H7 (cell line): ENCODE measurements around the gene HAUS1. TPM values are rescaled to one million over a fixed set of nuclear protein-coding genes. Genes with fewer than 3 reads are reported as not detected.
"Not testable (repeated sequence)": the region's sequence is repeated elsewhere in the genome, so short reads cannot be mapped to it uniquely, and the experiment has no call there.

Experiments
- DNase-seq: peaks from one replicate; pipeline ENCODE4 v3.0.0; 2012
- H3K27me3 ChIP-seq: 2 replicates; pipeline ENCODE4 v1.6.0; 2011; ENCODE audit warnings: mild to moderate bottlenecking, low read length; ENCODE audit not compliant: control insufficient read depth, insufficient read depth
- H3K36me3 ChIP-seq: replicated peaks from 2 replicates; pipeline ENCODE4 v1.5.1; 2011; ENCODE audit warnings: low read length; ENCODE audit not compliant: control insufficient read depth, insufficient read depth
- H3K4me3 ChIP-seq: 2 replicates; pipeline ENCODE4 v1.5.1; 2011; ENCODE audit warnings: low read depth, mild to moderate bottlenecking, control low read depth, low read length, moderate library complexity; ENCODE audit not compliant: insufficient read depth
- total RNA-seq: library from RNA; depleted of rRNA; stranded (reverse); fragments of >200 nt; shearing (Covaris generic); gene quantifications from 2 replicates; pipeline ENCODE4 v1.2.3, GENCODE V29; 2014

HAUS1 gene
- total RNA-seq, 1 experiment from 2014 or later, result 60.3 TPM

- DNase-seq, result no peak
- Histone ChIP-seq H3K36me3 (no peaks in the 10 kb centered on the region), H3K27me3 (no peaks in the 10 kb centered on the region), H3K4me3 (no peak overlapping the region)
These were observed 54.3 kb downstream of the HAUS1 start for GRCh38 chr18:46158499-46158898.

GRCh38 chr18:46160050-46160798, 56.0 kb downstream of the HAUS1 start:
- Histone ChIP-seq H3K4me3 (no peak overlapping the region), H3K36me3 (no peaks in the 10 kb centered on the region), H3K27me3 (no peaks in the 10 kb centered on the region)
- no peak for DNase-seq

DNA sequence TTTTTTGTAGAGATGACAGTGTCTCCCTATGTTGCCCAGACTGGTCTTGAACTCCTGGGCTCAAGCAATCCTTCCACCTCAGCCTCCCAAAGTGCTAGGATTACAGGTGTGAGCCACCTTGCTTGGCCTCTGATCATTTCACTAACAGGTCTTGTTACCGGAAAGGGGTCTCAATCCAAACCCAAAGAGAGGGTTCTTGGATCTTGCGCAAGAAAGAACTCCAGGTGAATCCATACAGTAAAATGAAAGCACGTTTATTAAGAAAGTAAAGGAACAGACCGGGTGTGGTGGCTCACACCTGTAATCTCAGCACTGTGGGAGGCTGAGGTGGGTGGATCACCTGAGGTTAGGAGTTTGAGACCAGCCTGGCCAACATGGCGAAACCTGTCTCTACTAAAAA, 56.7 kb downstream of the HAUS1 start:
- not testable (repeated sequence) for DNase-seq, H3K4me3 ChIP-seq, H3K36me3 ChIP-seq, H3K27me3 ChIP-seq

GRCh38 chr18:46161703-46162396, 57.7 kb downstream of the HAUS1 start:
- H3K27me3 ChIP-seq, result no peaks in the 10 kb centered on the region
- no peaks in the 10 kb centered on the region for H3K36me3 ChIP-seq
- H3K4me3 ChIP-seq, result no peak overlapping the region
- no peak for DNase-seq

DNA sequence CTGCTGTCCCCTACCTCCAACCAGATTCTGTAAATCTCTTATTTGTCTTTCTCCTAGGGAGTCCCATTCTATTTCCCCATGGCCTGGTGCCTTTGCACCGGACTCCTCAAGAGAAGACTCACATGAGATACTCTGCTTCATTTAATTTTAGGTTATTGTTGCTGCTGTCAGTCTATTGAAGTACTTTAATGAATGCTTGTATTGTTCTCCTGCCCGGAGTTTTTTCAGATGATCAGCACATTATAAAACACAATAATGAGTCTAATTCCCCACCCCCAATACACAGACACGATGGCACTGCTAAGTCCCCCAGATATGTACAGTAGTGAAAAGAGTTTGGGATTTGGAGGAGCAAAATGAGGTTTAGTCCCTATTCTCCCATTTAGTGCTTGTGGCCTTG, 58.9 kb downstream of the HAUS1 start:
- Histone ChIP-seq H3K36me3 (no peaks in the 10 kb centered on the region), H3K4me3 (no peak overlapping the region), H3K27me3 (no peaks in the 10 kb centered on the region)
- DNase-seq, result no peak

- Histone ChIP-seq H3K4me3 (no peak overlapping the region), H3K27me3 (no peaks in the 10 kb centered on the region), H3K36me3 (no peaks in the 10 kb centered on the region)
- DNase-seq, result no peak
These were observed 59.8 kb downstream of the HAUS1 start for GRCh38 chr18:46163941-46164499.

DNA sequence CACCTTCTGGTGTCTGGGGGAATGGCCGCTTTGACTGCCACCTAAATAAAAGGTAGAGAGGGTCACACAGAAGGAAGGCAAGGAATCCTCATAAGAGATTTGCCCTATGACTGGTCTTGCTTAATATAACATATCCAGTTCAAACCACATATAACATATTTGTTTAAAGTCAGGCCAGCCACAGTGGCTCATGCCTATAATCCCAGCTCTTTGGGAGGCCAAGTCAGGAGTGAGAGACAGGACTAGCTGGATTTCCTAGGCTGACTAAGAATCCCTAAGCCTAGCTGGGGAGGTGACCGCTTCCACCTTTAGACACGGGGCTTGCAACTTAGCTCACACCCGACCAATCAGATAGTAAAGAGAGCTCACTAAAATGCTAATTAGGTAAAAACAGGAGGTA, 60.3 kb downstream of the HAUS1 start:
- not testable (repeated sequence) for H3K27me3 ChIP-seq, DNase-seq, H3K36me3 ChIP-seq, H3K4me3 ChIP-seq

GRCh38 chr18:46164920-46165319, 60.7 kb downstream of the HAUS1 start:
- DNase-seq, result no peak
- Histone ChIP-seq H3K4me3 (no peak overlapping the region), H3K36me3 (no peaks in the 10 kb centered on the region), H3K27me3 (no peaks in the 10 kb centered on the region)

DNA sequence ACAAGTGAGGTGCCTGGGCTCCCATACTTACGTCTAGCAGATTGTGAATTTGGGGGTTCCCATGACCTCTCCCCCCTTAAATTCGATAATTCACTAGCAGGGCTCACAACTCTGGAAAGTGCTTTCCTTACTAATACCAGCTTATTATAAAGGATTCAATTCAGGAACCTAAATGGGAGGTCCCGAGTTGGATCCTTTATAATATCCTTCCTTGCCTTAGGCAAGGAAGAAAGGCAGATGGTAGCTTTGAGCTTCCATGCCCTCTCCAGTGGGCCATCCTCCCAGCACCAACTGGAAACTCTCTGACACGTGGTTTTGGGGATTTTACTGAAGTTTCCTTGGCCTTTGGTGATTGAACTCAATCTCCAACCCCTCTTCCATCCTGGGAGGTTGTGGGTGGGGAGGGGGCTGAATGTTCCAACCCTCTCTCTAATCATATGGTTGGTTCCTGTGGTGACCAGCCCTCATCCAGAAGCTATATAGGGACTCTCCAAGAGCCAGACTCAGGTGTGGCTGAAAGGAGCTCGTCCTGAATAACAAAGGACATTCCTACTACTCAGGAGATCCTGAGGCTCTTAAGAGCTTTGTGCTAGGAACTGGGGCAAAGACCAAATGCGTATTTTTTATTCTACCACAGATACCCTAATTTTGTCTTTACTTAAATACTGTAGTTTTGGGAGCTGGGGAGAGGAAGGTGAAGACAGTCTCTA, 62.2 kb downstream of the HAUS1 start:
- DNase-seq, result peak; percentile 67
- no peaks in the 10 kb centered on the region for H3K36me3 ChIP-seq
- H3K27me3 ChIP-seq, result no peaks in the 10 kb centered on the region
- no peak overlapping the region for H3K4me3 ChIP-seq

DNA sequence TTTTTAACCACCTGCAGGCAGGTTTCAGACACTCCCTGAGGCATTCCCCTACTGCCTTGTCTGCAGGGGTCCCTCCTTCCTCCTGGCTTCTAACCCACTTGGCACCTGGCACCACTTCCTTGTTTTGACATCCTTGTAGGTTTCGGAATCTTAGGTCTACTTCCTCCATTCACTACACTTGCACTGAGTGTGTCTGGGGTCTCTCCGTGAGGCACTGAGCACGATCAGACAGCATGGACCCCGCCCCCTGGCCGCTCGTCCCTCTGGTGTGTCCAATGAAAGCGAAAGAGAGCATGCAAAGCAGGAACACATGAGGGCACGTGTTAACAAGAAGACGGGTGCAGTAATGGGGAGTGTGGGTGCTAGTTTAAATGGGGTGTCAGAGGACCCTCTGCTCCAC, 63.8 kb downstream of the HAUS1 start:
- Histone ChIP-seq H3K4me3 (no peak overlapping the region), H3K27me3 (no peaks in the 10 kb centered on the region), H3K36me3 (no peaks in the 10 kb centered on the region)
- peak; percentile 44 for DNase-seq

DNA sequence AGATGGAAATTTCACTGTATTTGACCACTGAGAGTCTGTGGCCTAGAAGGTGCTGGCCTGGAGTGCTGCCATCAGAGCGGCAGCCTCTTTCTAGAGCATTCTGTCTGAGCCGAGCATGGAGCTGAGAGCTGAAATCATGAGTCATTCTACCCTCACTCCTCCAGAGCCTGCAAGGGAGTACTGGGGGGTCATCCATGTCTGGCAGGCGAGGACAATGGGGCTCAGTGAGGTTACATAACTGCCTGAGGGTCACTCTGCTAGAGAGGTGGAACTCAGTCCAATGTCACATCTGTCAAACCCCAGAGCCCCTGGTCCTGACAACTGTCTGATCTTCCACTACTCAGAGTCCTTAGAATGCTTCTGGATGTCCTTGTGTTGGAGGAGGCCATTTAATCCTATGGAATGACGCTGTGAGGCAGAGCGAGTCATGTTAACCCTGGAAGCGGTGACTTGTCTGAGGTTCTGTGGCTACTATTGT, 65.3 kb downstream of the HAUS1 start:
- no peak for DNase-seq

GRCh38 chr18:46171331-46171730, 67.1 kb downstream of the HAUS1 start:
- Histone ChIP-seq H3K27me3 (no peaks in the 10 kb centered on the region; the same call in 1 of the 2 replicates), H3K36me3 (no peaks in the 10 kb centered on the region), H3K4me3 (no peak overlapping the region)
- DNase-seq, result no peak

More for the DNA sequence above, 65.3 kb downstream of the HAUS1 start:
- Histone ChIP-seq H3K27me3 (no peaks in the 10 kb centered on the region; the same call in 1 of the 2 replicates), H3K36me3 (no peaks in the 10 kb centered on the region), H3K4me3 (no peak overlapping the region)

DNA sequence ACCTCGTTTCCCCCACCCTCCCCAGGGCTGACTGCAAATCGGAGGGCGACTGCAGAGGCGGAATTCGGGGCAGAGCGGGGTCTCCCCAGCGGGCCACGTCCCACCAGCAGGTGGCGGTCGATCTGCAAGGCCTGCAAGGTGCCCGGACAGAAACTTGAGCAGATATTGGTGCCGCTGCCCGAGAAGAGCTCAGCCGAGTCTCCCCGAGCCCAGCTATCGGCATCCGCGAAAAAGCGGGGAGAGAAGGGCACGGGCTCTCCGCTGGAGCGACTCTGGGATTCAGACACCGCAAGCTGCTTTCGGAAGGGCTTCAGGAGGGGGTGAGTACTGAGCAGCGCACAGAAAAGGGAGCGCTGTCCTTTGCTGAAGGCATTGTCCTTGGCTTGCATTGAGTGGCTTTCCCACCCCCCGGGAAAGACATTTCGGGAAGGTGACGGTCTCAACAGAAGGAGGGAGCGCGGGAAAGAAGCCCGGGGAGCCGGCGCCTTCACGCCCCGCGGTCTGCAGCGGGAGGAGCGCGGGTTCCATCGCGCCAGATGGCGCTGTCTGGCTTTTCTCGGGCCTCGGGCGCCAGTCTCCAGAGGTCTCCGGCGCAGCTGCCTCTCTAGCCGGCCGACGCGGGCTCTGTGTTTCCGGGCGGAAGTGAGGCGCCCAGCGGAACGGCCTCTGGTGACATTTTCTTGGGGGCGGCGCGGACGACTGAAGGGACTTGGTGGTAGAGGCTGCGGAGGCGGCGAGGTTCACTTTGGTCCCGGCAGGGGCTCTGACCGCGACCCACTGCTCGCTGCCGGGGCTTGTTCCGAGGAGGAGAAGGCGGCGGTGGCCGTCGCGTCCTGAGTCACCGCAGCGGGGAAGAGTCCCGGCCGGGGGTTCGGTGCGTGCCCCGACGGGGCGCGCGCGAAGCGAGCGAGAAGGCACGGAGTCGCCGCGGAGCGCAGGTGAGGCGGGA, 69.5 kb downstream of the HAUS1 start:
- H3K4me3 ChIP-seq, result peak overlapping the region; percentile 96
- peak; percentile 95 for DNase-seq
- no peaks in the 10 kb centered on the region; the same call in 1 of the 2 replicates for H3K27me3 ChIP-seq
- no peaks in the 10 kb centered on the region for H3K36me3 ChIP-seq
